ENCODE data around the gene PTK7.

DNA sequence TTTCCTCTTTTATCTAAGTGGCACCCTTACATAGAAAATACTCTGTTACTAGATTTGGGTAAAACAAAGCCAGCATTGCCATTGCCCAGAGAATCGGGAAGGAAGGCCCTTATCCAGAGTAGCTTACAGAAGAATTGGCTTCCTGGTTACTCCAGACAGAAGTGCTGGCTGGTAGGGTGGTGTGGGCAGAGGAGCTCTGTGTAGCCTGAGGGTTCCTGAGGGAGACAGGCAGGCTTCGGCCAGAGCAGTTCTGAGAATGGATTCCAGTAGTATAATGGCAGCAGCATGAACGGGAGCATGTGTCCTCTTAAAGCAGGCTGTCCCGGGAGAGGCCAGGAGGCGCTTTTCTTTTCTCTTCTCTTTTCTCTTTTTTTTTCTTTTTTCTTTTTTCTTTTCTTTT, 117.8 kb downstream of the PTK7 start:
- no peak for TF ChIP-seq EZH2 (IDR thresholded peaks at IDR 0.05; ENCODE audit: low read depth, unreplicated experiment)
- TF ChIP-seq, protein P1, sequence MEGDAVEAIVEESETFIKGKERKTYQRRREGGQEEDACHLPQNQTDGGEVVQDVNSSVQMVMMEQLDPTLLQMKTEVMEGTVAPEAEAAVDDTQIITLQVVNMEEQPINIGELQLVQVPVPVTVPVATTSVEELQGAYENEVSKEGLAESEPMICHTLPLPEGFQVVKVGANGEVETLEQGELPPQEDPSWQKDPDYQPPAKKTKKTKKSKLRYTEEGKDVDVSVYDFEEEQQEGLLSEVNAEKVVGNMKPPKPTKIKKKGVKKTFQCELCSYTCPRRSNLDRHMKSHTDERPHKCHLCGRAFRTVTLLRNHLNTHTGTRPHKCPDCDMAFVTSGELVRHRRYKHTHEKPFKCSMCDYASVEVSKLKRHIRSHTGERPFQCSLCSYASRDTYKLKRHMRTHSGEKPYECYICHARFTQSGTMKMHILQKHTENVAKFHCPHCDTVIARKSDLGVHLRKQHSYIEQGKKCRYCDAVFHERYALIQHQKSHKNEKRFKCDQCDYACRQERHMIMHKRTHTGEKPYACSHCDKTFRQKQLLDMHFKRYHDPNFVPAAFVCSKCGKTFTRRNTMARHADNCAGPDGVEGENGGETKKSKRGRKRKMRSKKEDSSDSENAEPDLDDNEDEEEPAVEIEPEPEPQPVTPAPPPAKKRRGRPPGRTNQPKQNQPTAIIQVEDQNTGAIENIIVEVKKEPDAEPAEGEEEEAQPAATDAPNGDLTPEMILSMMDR (conservative IDR thresholded peaks at IDR 0.05; ENCODE audit: low read depth in 2 of 2) = no peak
- TF ChIP-seq, protein P2, sequence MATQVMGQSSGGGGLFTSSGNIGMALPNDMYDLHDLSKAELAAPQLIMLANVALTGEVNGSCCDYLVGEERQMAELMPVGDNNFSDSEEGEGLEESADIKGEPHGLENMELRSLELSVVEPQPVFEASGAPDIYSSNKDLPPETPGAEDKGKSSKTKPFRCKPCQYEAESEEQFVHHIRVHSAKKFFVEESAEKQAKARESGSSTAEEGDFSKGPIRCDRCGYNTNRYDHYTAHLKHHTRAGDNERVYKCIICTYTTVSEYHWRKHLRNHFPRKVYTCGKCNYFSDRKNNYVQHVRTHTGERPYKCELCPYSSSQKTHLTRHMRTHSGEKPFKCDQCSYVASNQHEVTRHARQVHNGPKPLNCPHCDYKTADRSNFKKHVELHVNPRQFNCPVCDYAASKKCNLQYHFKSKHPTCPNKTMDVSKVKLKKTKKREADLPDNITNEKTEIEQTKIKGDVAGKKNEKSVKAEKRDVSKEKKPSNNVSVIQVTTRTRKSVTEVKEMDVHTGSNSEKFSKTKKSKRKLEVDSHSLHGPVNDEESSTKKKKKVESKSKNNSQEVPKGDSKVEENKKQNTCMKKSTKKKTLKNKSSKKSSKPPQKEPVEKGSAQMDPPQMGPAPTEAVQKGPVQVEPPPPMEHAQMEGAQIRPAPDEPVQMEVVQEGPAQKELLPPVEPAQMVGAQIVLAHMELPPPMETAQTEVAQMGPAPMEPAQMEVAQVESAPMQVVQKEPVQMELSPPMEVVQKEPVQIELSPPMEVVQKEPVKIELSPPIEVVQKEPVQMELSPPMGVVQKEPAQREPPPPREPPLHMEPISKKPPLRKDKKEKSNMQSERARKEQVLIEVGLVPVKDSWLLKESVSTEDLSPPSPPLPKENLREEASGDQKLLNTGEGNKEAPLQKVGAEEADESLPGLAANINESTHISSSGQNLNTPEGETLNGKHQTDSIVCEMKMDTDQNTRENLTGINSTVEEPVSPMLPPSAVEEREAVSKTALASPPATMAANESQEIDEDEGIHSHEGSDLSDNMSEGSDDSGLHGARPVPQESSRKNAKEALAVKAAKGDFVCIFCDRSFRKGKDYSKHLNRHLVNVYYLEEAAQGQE (IDR thresholded peaks at IDR 0.05; ENCODE audit: unreplicated experiment) = no peak
- no peak for TF ChIP-seq NANOG (IDR thresholded peaks at IDR 0.05; ENCODE audit: borderline replicate concordance)
- TF ChIP-seq ZNF331 (CRISPR knock-in tag; IDR thresholded peaks at IDR 0.05; ENCODE audit: low read depth) = no peak
- TF ChIP-seq POLR2AphosphoS5 (IDR thresholded peaks at IDR 0.05; ENCODE audit: low read depth) = no peak
- no peak for TF ChIP-seq JUNB (IDR thresholded peaks at IDR 0.05; ENCODE audit: unreplicated experiment)
- no peak for TF ChIP-seq EZH2phosphoT487 (IDR thresholded peaks at IDR 0.05; ENCODE audit: unreplicated experiment)

Data from GM23338 (cell line).